Measurements from ENCODE around the gene NDST4. TPM values are rescaled to one million over a fixed set of nuclear protein-coding genes. Genes with fewer than 3 reads are reported as not detected.

NDST4 gene
- total RNA-seq, 1 experiment from 2014 or later = not detected

- Histone ChIP-seq H3K18ac (ENCODE audit: insufficient read length, low read depth, low read length) (no peak overlapping the region), H2AK5ac (ENCODE audit: insufficient read length, low read length) (no peak overlapping the region), H2BK20ac (ENCODE audit: low read depth, low read length, poor library complexity, severe bottlenecking) (no peak overlapping the region), H2AFZ (ENCODE audit: low read length) (no peak overlapping the region), H3K4me1 (ENCODE audit: insufficient read depth, low read length) (no peaks in the 10 kb centered on the region), H3K23me2 (ENCODE audit: insufficient read length, low read depth, low read length, poor library complexity, severe bottlenecking) (no peaks in the 10 kb centered on the region), H4K5ac (ENCODE audit: insufficient read length, low read depth, low read length) (no peak overlapping the region), H4K20me1 (ENCODE audit: control insufficient read depth, insufficient read depth, insufficient read length) (no peaks in the 10 kb centered on the region), H3K9me3 (ENCODE audit: control insufficient read depth, low read depth, low read length) (no peaks in the 10 kb centered on the region), H3K4me2 (ENCODE audit: insufficient read depth, insufficient read length, low read length) (no peak overlapping the region), H3K9ac (ENCODE audit: extremely low read depth, insufficient read length, low read length) (no peak overlapping the region), H4K91ac (ENCODE audit: insufficient read length, low read depth, low read length) (no peak overlapping the region), H3K79me1 (ENCODE audit: insufficient read depth, low read depth, low read length, poor library complexity, severe bottlenecking) (no peaks in the 10 kb centered on the region), H3T11ph (ENCODE audit: low read length) (no peak overlapping the region), H3K27ac (ENCODE audit: insufficient read length, low read depth, low read length) (no peak overlapping the region), H2BK12ac (ENCODE audit: insufficient read length, low read depth, low read length) (no peak overlapping the region), H3K14ac (ENCODE audit: insufficient read depth, low read length) (no peak overlapping the region), H2BK120ac (ENCODE audit: low read depth, low read length, poor library complexity, severe bottlenecking) (no peak overlapping the region), H2BK5ac (ENCODE audit: insufficient read length, low read length) (no peak overlapping the region), H2BK15ac (ENCODE audit: low read depth, low read length) (no peak overlapping the region), H3K27me3 (ENCODE audit: insufficient read depth, low read length) (no peaks in the 10 kb centered on the region), H3K23ac (ENCODE audit: insufficient read length, low read depth, low read length) (no peak overlapping the region), H3K4ac (ENCODE audit: low read depth, low read length) (no peak overlapping the region), H3K79me2 (ENCODE audit: insufficient read depth, low read length) (no peaks in the 10 kb centered on the region), H4K8ac (replicated peaks; ENCODE audit: insufficient read length, low read depth, low read length) (no peak overlapping the region), H3K56ac (ENCODE audit: insufficient read length, low read depth, low read length) (no peak overlapping the region)
- H3K9me3 Mint-ChIP-seq = no peaks in the 10 kb centered on the region
- no peak overlapping the region for H3K4me3 Mint-ChIP-seq
- H3K27me3 Mint-ChIP-seq (ENCODE audit: low read depth) = no peaks in the 10 kb centered on the region
- no peaks in the 10 kb centered on the region for H3K36me3 Mint-ChIP-seq (ENCODE audit: insufficient read depth in 1 of 3, low read depth in 3 of 3)
- no peak for TF ChIP-seq CTCF (conservative IDR thresholded peaks at IDR 0.05)
- DNase-seq = no peak
- no peaks in the 10 kb centered on the region for H3K4me1 Mint-ChIP-seq
- no peak overlapping the region for H3K27ac Mint-ChIP-seq
Measured at GRCh38 chr4:114998316-114998715, 115.1 kb downstream of the NDST4 start.

All from H9 (cell line).